Sigmoid colon (tissue), 4 donors: ENCODE results near the gene BPIFB4.

Experiments
- CTCF ChIP-seq, 4 experiments: fragments of 450-650 bp in 3 of 4; fragments of 200-600 bp in 1 of 4; IDR thresholded peaks; one replicate each; pipeline ENCODE4 v1.5.1; 2016 to 2019; ENCODE audit warnings: antibody characterized with exemption in 4 of 4, mild to moderate bottlenecking in 3 of 4, moderate library complexity in 2 of 4
- EP300 ChIP-seq, 4 donors: sonication (generic); formaldehyde crosslinking; IDR thresholded peaks; one replicate each; pipeline ENCODE4 v1.6.1; 2017; ENCODE audit warnings: antibody characterized with exemption in 4 of 4
- POLR2A ChIP-seq, 2 donors: fragments of 450-650 bp; IDR thresholded peaks; one replicate each; pipeline ENCODE4 v1.6.1; 2016; ENCODE audit warnings: antibody characterized with exemption in 2 of 2, mild to moderate bottlenecking in 2 of 2, moderate library complexity in 2 of 2
- POLR2AphosphoS5 ChIP-seq, 4 donors: sonication (generic); formaldehyde crosslinking; IDR thresholded peaks; one replicate each; pipeline ENCODE4 v1.6.1; 2017; ENCODE audit warnings: antibody characterized with exemption in 4 of 4

- TF ChIP-seq POLR2AphosphoS5 (IDR thresholded peaks at IDR 0.05), result no peak
- no peak for TF ChIP-seq CTCF (IDR thresholded peaks at IDR 0.05)
- no peak for TF ChIP-seq POLR2A (IDR thresholded peaks at IDR 0.05)
- no peak for TF ChIP-seq EP300 (IDR thresholded peaks at IDR 0.05)
These were observed 48.9 kb upstream of the BPIFB4 start for GRCh38 chr20:33030569-33030968.
